ENCODE measurements around the gene CXCR5.

DNA sequence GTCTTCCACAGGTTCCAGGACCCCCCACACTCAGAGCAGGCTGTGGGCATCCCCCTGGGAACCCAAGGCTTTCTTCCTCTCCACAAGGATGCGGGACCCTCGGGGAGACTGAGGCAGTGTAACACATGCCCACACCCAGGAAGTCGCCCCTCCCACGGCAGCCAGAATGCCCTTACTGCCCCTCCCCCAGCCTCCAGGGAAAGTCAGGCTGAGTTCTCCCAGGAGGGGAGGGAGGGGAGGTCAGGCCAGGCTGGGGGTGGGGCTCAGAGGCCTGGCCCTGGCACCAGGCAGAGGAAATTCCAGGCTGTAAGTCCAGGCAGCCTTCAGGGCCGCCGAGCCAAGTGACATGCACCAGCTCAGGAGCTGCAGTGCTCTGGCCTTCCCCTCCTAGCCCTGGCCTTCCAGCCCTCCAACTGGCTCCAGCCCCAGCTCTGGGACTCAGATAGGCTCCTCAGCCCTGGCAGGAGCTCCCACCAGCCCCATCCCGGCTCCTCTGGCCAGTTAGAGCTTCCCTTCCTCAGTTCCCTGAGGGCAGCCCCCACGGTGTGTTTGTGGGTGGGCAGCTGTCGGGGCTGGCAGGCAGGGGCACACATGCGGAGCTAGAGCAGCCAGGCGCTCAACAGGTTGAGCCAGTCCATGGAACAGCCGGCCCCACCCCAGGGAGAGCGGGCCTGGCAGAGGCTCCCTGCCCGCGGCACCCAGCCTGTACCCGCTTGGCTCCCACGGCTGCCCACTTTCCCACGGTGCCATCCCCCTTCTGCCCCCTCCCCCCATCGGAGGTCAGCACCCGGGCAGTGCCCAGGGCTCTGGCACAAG lies 38.4 kb downstream of the CXCR5 start:
- TF ChIP-seq ZFP3 (tag by site-specific recombination; IDR thresholded peaks at IDR 0.05; ENCODE audit: low read depth) (no peak), ZNF274 (IDR thresholded peaks at IDR 0.05; ENCODE audit: low read length) (no peak), ZNF274 (tag by site-specific recombination; IDR thresholded peaks at IDR 0.05; ENCODE audit: borderline replicate concordance) (no peak), KLF7 (tag by site-specific recombination; IDR thresholded peaks at IDR 0.05; ENCODE audit: borderline replicate concordance) (no peak), ZBTB7A (tag by site-specific recombination; IDR thresholded peaks at IDR 0.05; ENCODE audit: low read depth) (no peak), ZFP37 (tag by site-specific recombination; IDR thresholded peaks at IDR 0.05) (no peak), ZNF571 (tag by site-specific recombination; IDR thresholded peaks at IDR 0.05) (no peak)
- TF ChIP-seq, protein P1, sequence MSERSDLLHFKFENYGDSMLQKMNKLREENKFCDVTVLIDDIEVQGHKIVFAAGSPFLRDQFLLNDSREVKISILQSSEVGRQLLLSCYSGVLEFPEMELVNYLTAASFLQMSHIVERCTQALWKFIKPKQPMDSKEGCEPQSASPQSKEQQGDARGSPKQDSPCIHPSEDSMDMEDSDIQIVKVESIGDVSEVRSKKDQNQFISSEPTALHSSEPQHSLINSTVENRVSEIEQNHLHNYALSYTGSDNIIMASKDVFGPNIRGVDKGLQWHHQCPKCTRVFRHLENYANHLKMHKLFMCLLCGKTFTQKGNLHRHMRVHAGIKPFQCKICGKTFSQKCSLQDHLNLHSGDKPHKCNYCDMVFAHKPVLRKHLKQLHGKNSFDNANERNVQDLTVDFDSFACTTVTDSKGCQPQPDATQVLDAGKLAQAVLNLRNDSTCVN (tag by site-specific recombination; optimal IDR thresholded peaks at IDR 0.05): no peak
- TF ChIP-seq, protein P2, sequence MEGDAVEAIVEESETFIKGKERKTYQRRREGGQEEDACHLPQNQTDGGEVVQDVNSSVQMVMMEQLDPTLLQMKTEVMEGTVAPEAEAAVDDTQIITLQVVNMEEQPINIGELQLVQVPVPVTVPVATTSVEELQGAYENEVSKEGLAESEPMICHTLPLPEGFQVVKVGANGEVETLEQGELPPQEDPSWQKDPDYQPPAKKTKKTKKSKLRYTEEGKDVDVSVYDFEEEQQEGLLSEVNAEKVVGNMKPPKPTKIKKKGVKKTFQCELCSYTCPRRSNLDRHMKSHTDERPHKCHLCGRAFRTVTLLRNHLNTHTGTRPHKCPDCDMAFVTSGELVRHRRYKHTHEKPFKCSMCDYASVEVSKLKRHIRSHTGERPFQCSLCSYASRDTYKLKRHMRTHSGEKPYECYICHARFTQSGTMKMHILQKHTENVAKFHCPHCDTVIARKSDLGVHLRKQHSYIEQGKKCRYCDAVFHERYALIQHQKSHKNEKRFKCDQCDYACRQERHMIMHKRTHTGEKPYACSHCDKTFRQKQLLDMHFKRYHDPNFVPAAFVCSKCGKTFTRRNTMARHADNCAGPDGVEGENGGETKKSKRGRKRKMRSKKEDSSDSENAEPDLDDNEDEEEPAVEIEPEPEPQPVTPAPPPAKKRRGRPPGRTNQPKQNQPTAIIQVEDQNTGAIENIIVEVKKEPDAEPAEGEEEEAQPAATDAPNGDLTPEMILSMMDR (tag by site-specific recombination; IDR thresholded peaks at IDR 0.05): no peak
